Measurements from ENCODE around the gene TIMP2. TPM values are rescaled to one million over a fixed set of nuclear protein-coding genes. Genes with fewer than 3 reads are reported as not detected.

The TIMP2 gene
- total and polyA plus RNA-seq, 4 experiments from 2014 or later, result 0.22 to 6.0 (median 5.9) TPM; not detected in 1

DNA sequence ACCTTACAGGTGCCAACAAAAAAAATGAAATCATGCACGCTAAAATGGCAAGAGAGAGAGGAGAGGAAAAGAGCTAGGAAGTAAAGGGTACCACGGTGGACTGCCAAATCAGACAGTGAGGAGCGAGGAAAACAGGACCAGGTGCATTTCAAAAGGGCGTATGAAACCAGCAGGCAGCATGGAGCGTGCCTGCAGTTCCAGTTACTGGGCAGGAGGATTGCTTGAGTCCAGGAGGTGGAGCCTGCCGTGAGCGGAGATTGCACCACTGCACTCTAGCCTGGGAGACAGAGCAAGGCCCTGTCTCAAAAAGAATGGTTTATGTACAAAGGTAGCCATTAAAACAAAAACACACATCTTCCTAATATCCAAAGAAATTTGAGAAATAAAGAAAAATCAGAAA lies 100.9 kb downstream of the TIMP2 start:
- Mint-ChIP-seq H3K4me3 (no peak overlapping the region), H3K4me1 (peaks cover 21 to 61% (median 45%) of the 10 kb centered on the region in 4 donors), H3K9me3 (no peaks in the 10 kb centered on the region), H3K27me3 (no peaks in the 10 kb centered on the region), H3K36me3 (peaks cover 79 to 87% of the 10 kb centered on the region in 2 donors), H3K27ac (peak overlapping the region; percentile 32 to 92 (median 86))
- intact Hi-C loops (cut with micrococcal nuclease), result no loop called here
- ChIA-PET CTCF (ENCODE audit: partially characterized antibody) (no interaction called here), POLR2A (ENCODE audit: partially characterized antibody) (no interaction called here)
- Histone ChIP-seq H3K36me3 (ENCODE audit: insufficient read depth, low read length) (peaks cover 79% of the 10 kb centered on the region), H3K27me3 (ENCODE audit: insufficient read depth, low read length) (no peaks in the 10 kb centered on the region), H3K4me3 (ENCODE audit: low read length in 2 of 2) (no peak overlapping the region), H3K4me1 (ENCODE audit: insufficient read depth, low read length) (peaks cover 18% of the 10 kb centered on the region), H3K9me3 (ENCODE audit: control insufficient read depth in 1 of 2, low read length in 2 of 2) (no peaks in the 10 kb centered on the region), H3K27ac (ENCODE audit: low read depth, low read length) (no peak overlapping the region)
- no peak for DNase-seq

DNA sequence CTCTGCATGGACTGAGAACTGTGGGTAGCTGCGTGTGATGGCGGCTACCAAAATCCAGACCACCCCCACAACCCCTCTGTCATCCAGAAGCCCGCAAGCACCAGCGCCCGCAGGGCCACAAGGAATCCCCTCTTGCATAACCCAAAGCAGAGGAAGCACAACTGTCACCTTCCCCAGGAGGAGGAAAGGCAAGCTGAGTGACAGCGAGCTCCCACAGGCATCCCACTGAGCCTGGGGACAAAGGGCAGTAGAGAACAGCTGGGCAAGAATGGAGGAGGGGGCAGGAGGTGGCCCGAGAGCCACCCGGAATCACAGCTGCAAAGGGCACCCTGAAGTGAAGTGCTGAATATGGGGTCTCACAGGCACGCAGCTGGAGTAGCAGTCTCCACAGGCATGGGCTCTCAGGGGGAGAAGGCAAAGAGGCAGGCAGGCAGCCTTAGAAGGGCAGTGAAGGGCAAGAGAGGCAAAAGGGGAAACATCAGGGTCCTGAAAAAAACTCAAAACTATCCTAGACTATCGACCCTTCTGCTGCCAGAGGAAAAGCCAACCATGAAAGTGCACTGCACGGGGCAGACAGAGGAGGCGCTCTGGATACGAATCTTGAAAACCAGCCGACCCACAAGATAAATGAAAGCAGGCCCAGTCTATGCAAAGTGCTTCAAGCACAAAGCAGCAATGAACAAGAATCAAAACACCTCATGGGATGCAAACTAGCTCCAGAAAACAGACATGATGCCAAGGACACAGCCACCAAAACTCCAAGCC lies 101.7 kb downstream of the TIMP2 start:
- Mint-ChIP-seq H3K4me3 (peak overlapping the region in 1 of 8 donors; percentile 29), H3K27ac (peak overlapping the region; percentile 58 to 93 (median 86)), H3K27me3 (no peaks in the 10 kb centered on the region), H3K9me3 (no peaks in the 10 kb centered on the region), H3K4me1 (peaks cover 29 to 67% (median 52%) of the 10 kb centered on the region in 4 donors), H3K36me3 (peaks cover 81 to 87% of the 10 kb centered on the region in 2 donors)
- intact Hi-C loops (cut with micrococcal nuclease), result no loop called here
- H3K4me3 ChIP-seq (ENCODE audit: low read length in 2 of 2), result no peak overlapping the region
- H3K27me3 ChIP-seq (ENCODE audit: insufficient read depth, low read length), result no peaks in the 10 kb centered on the region
- H3K36me3 ChIP-seq (ENCODE audit: insufficient read depth, low read length), result peaks cover 73% of the 10 kb centered on the region
- POLR2A ChIA-PET (ENCODE audit: partially characterized antibody), result interaction anchor here (2.1 to 2.5 kb wide), 2 partner anchors 15 to 44 kb away, joined by 7 to 9 read pairs; no protein-coding TSS in a partner anchor
- H3K27ac ChIP-seq (ENCODE audit: low read depth, low read length), result no peak overlapping the region
- no peaks in the 10 kb centered on the region for H3K9me3 ChIP-seq (ENCODE audit: control insufficient read depth in 1 of 2, low read length in 2 of 2)
- CTCF ChIA-PET (ENCODE audit: partially characterized antibody), result interaction anchor here (0.6 kb wide), 1 partner anchor 395 kb away, joined by 3 read pairs; no protein-coding TSS in a partner anchor
- H3K4me1 ChIP-seq (ENCODE audit: insufficient read depth, low read length), result peaks cover 26% of the 10 kb centered on the region
- peak in 1 of 5 donors; percentile 16 for DNase-seq

DNA sequence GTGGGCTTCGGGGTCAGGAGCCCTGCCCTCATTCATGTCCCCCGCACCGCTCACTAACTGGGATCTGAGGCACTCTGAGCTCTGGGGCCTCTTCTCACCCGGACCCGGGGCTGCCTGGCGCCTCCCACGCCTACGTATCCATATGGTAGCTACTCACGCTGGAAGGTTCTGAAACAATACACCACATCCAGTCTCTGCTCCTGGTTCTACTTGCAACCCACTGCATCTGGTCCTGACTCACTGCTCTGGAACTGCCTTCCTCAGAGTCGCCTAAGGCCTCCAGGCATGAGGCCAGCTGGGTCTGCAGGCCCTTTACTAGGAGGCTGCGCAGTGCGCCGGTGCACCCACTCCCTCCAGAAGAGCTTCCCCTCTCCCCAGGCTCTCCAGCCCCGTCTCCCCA lies 102.6 kb downstream of the TIMP2 start:
- CTCF ChIA-PET (ENCODE audit: partially characterized antibody), result no interaction called here
- Histone ChIP-seq H3K4me1 (ENCODE audit: insufficient read depth, low read length) (peaks cover 35% of the 10 kb centered on the region), H3K27me3 (ENCODE audit: insufficient read depth, low read length) (no peaks in the 10 kb centered on the region), H3K27ac (ENCODE audit: low read depth, low read length) (no peak overlapping the region), H3K9me3 (ENCODE audit: control insufficient read depth in 1 of 2, low read length in 2 of 2) (no peaks in the 10 kb centered on the region), H3K36me3 (ENCODE audit: insufficient read depth, low read length) (peaks cover 73% of the 10 kb centered on the region), H3K4me3 (ENCODE audit: low read length in 2 of 2) (no peak overlapping the region)
- peaks cover 32 to 72% (median 53%) of the 10 kb centered on the region in 4 donors for H3K4me1 Mint-ChIP-seq
- intact Hi-C loops (cut with micrococcal nuclease), result no loop called here
- H3K36me3 Mint-ChIP-seq, result peaks cover 72 to 82% of the 10 kb centered on the region in 2 donors
- peak overlapping the region in 4 of 8 donors; percentile 15 to 36 (median 28) for H3K4me3 Mint-ChIP-seq
- POLR2A ChIA-PET (ENCODE audit: partially characterized antibody), result interaction anchor here (0.5 to 2.5 kb wide), 5 partner anchors 11 to 74 kb away, joined by 3 to 9 read pairs (median 6); no protein-coding TSS in a partner anchor
- no peaks in the 10 kb centered on the region for H3K9me3 Mint-ChIP-seq
- peak overlapping the region; percentile 69 to 93 (median 86) for H3K27ac Mint-ChIP-seq
- peak in 1 of 5 donors; percentile 5 for DNase-seq
- H3K27me3 Mint-ChIP-seq, result no peaks in the 10 kb centered on the region

DNA sequence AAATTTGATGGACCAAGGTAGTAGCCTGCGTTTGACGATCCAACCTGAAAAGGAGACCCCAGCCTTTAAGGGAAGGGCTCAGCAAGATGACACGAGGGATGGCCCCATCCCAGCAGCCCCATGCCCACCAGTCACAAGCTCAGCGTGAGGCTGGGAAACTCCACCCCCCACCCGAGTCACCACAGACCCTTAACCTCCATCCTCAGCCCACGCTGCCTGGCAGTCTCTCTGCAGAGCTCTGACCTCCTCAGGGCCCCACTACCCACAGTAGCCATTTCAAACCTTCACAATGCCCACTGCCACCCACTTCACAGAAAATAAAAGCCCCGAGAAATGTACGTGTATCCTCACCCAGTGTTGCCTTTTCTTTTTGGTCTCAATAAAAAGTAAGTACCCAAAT lies 103.2 kb downstream of the TIMP2 start:
- Mint-ChIP-seq H3K27ac (peak overlapping the region; percentile 25 to 100 (median 83)), H3K27me3 (no peaks in the 10 kb centered on the region), H3K9me3 (peaks cover 0 to 2% (median 0%) of the 10 kb centered on the region in 8 donors), H3K4me3 (peak overlapping the region in 2 of 8 donors; percentile 21 to 36), H3K36me3 (peaks cover 73 to 84% of the 10 kb centered on the region in 2 donors), H3K4me1 (peaks cover 37 to 78% (median 59%) of the 10 kb centered on the region in 4 donors)
- H3K36me3 ChIP-seq (ENCODE audit: insufficient read depth, low read length), result peaks cover 68% of the 10 kb centered on the region
- no peaks in the 10 kb centered on the region for H3K27me3 ChIP-seq (ENCODE audit: insufficient read depth, low read length)
- H3K9me3 ChIP-seq (ENCODE audit: control insufficient read depth in 1 of 2, low read length in 2 of 2), result no peaks in the 10 kb centered on the region
- POLR2A ChIA-PET (ENCODE audit: partially characterized antibody), result interaction anchor here (1.2 to 2.5 kb wide), 4 partner anchors 16 to 73 kb away, joined by 3 to 9 read pairs (median 6); no protein-coding TSS in a partner anchor
- peaks cover 41% of the 10 kb centered on the region for H3K4me1 ChIP-seq (ENCODE audit: insufficient read depth, low read length)
- no peak overlapping the region for H3K4me3 ChIP-seq (ENCODE audit: low read length in 2 of 2)
- DNase-seq, result peak in 1 of 5 donors; percentile 8
- CTCF ChIA-PET (ENCODE audit: partially characterized antibody), result no interaction called here
- H3K27ac ChIP-seq (ENCODE audit: low read depth, low read length), result no peak overlapping the region
- intact Hi-C loops (cut with micrococcal nuclease), result no loop called here

DNA sequence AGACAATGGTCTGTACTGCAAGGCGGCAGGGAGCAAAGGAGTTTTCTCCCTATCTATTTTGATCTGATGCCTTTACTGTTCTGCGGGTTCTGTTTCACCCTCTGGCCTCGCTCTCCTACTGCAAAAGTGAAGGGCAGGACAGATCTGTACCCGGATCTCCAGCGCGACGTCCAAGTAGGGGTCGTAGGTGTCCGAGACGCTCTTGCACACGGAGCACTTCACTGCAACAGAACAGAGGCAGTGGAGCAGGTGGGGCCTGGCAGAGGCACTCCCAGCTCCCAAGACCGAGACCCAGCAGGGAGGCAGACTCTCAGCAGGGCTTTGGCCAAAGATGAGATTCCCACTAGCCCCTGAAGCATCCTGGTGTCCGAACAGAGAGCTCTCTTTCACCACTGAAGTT lies 104.3 kb downstream of the TIMP2 start:
- no peaks in the 10 kb centered on the region for H3K27me3 Mint-ChIP-seq
- Histone ChIP-seq H3K4me1 (ENCODE audit: insufficient read depth, low read length) (peaks cover 52% of the 10 kb centered on the region), H3K9me3 (ENCODE audit: control insufficient read depth in 1 of 2, low read length in 2 of 2) (no peaks in the 10 kb centered on the region), H3K27ac (ENCODE audit: low read depth, low read length) (peak overlapping the region; percentile 83), H3K36me3 (ENCODE audit: insufficient read depth, low read length) (peaks cover 59% of the 10 kb centered on the region), H3K27me3 (ENCODE audit: insufficient read depth, low read length) (no peaks in the 10 kb centered on the region), H3K4me3 (ENCODE audit: low read length in 2 of 2) (no peak overlapping the region)
- peak overlapping the region; percentile 86 to 100 (median 96) for H3K27ac Mint-ChIP-seq
- POLR2A ChIA-PET (ENCODE audit: partially characterized antibody), result interaction anchor here (0.6 to 6.1 kb wide), 7 partner anchors 15 to 72 kb away, joined by 3 to 99 read pairs (median 27); partner anchors contain the start of genes CYTH1 and USP36
- H3K36me3 Mint-ChIP-seq, result peaks cover 71 to 79% of the 10 kb centered on the region in 2 donors
- H3K9me3 Mint-ChIP-seq, result peaks cover 0 to 2% (median 0%) of the 10 kb centered on the region in 8 donors
- intact Hi-C loops (cut with micrococcal nuclease), result no loop called here
- peaks cover 42 to 84% (median 60%) of the 10 kb centered on the region in 4 donors for H3K4me1 Mint-ChIP-seq
- H3K4me3 Mint-ChIP-seq, result peak overlapping the region in 2 of 8 donors; percentile 9 to 21
- peak in 1 of 5 donors; percentile 27 for DNase-seq
- CTCF ChIA-PET (ENCODE audit: partially characterized antibody), result interaction anchor here (1.7 to 3.1 kb wide), 3 partner anchors 22 to 71 kb away, joined by 4 to 13 read pairs (median 8); no protein-coding TSS in a partner anchor

DNA sequence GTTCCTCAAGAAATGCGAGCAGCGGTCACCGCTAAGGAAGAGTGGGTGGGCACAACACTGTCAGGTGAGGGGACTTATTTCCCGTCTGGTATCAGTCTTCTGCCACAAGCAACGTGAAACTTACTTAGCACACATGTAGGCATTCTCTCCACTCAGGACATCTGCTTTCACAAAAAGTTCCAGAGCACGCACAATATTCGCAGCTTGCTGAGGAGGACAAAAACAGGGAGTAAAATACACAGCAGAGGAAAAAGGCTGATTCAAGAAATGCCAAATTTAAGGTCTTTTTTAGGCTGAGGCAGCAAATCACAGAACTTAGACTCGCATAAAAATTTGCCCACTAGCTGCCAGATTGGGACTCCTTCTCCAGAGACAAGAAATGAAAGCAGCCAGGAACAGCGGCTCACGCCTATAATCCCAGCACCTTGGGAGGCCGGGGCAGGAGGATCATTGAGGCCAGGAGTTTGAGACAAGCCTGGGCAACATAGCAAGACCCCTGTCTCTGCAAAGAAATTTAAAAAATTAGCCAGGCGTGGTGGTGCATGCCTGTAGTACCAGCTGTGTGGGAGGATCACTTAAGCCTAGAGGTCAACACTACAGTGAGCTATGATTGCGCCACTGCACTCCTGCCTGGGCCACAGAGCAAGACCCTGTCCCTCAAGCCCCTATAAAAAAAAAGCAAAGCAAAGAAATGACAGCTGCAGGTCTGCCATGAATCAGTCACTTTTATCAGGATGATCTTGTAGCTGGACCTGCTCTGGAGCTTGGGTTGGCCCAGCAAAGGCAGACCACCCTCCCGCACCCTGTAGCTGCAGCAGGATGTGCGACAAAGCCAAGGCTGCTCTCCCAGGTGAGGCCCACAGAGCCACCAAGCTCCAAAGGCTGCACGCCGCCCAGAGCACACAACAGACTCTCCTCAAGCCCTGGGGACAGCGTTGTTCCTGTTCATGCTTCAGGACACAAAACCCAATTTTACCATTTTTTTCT lies 105.1 kb downstream of the TIMP2 start:
- Histone ChIP-seq H3K4me1 (ENCODE audit: insufficient read depth, low read length) (peaks cover 59% of the 10 kb centered on the region), H3K36me3 (ENCODE audit: insufficient read depth, low read length) (peaks cover 59% of the 10 kb centered on the region), H3K4me3 (ENCODE audit: low read length in 2 of 2) (peak overlapping the region; percentile 5 to 35), H3K9me3 (ENCODE audit: control insufficient read depth in 1 of 2, low read length in 2 of 2) (no peaks in the 10 kb centered on the region), H3K27ac (ENCODE audit: low read depth, low read length) (peak overlapping the region; percentile 83), H3K27me3 (ENCODE audit: insufficient read depth, low read length) (no peaks in the 10 kb centered on the region)
- peak in 1 of 5 donors; percentile 31 for DNase-seq
- ChIA-PET POLR2A (ENCODE audit: partially characterized antibody) (interaction anchor here (0.6 to 6.1 kb wide), 21 partner anchors 8 to 127 kb away, joined by 3 to 99 read pairs (median 7); partner anchors contain the start of genes CYTH1 and USP36), CTCF (ENCODE audit: partially characterized antibody) (interaction anchor here (1.0 to 3.2 kb wide), 16 partner anchors 8 to 374 kb away, joined by 3 to 17 read pairs (median 5); no protein-coding TSS in a partner anchor)
- Mint-ChIP-seq H3K27me3 (no peaks in the 10 kb centered on the region), H3K4me3 (peak overlapping the region in 7 of 8 donors; percentile 74 to 83 (median 76)), H3K36me3 (peaks cover 69 to 79% of the 10 kb centered on the region in 2 donors), H3K9me3 (peaks cover 0 to 2% (median 0%) of the 10 kb centered on the region in 8 donors), H3K27ac (peak overlapping the region; percentile 86 to 100 (median 96)), H3K4me1 (peaks cover 40 to 84% (median 58%) of the 10 kb centered on the region in 4 donors)
- intact Hi-C loops (cut with micrococcal nuclease), result loop anchor here (1.0 kb wide), 1 partner anchor 20 kb away; the partner anchor contains the start of gene USP36

All from CD4-positive, alpha-beta memory T cell (primary cell).